ENCODE results near the gene DCANP1.

GRCh38 chr5:135395866-135396265 lies 51.3 kb downstream of the DCANP1 start:
- TF ChIP-seq POLR2AphosphoS5 (IDR thresholded peaks at IDR 0.05; ENCODE audit: low read depth, low read length) (no peak), POLR2A (IDR thresholded peaks at IDR 0.05; ENCODE audit: borderline replicate concordance, extremely low read depth, insufficient read depth, insufficient read length) (no peak), REST (IDR thresholded peaks at IDR 0.05; ENCODE audit: low read depth) (no peak), CTCF (IDR thresholded peaks at IDR 0.05 in 2 of 3, conservative IDR thresholded peaks at IDR 0.05 in 1 of 3; ENCODE audit: borderline replicate concordance in 1 of 3, insufficient read depth in 1 of 3, low read depth in 2 of 3, low read length in 2 of 3) (no peak), ATF3 (IDR thresholded peaks at IDR 0.05) (no peak)
